HCT116 (cell line): ENCODE results near the gene EWSR1. TPM values are rescaled to one million over a fixed set of nuclear protein-coding genes. Genes with fewer than 3 reads are reported as not detected.

Experiments used
- ATAC-seq: fragments of 200-7000 bp; cut with Tn5 transposase; 2 replicates; pipeline ENCODE4 v1.9.1; 2020; ENCODE audit warnings: mild to moderate bottlenecking, moderate library complexity
- BruUV-seq: library from RNA; stranded (reverse); fragments of 400-500 nt; replicated peaks from 2 replicates; lab custom pipeline; 2021; lab: Mats Ljungman, UMichigan
- CTCF ChIA-PET: fragments of 300-600 bp; sonication (Branson Sonifier 250); formaldehyde crosslinking; loops from one replicate; lab custom pipeline; 2021; ENCODE audit warnings: antibody characterized with exemption; lab: Charles Lee
- POLR2A ChIA-PET: fragments of 300-600, 350-600 bp; sonication (Branson Sonifier 250); formaldehyde crosslinking; loops from one replicate; lab custom pipeline; 2021; ENCODE audit warnings: antibody characterized with exemption; lab: Charles Lee
- RAD21 ChIA-PET, 2 experiments: fragments of 300-600 bp; sonication (Branson Sonifier 250); formaldehyde crosslinking; loops; one replicate each; lab custom pipeline; 2023; ENCODE audit warnings: low total read pairs in 2 of 2; ENCODE audit not compliant: uncharacterized antibody in 2 of 2, unreplicated experiment in 2 of 2, low non-redundant PET in 1 of 2; lab: Charles Lee
- DNase-seq: peaks from one replicate; pipeline ENCODE4 v3.0.0-alpha.2; 2010; ENCODE audit warnings: low read depth, low spot score
- H2AFZ ChIP-seq: fragments of 200-600 bp; shearing (Covaris generic), sonication (generic); 2 replicates; pipeline ENCODE4 v1.6.1; 2017; ENCODE audit warnings: low read depth, mixed run types, mixed read lengths, antibody characterized with exemption, low read length; ENCODE audit not compliant: poor library complexity, severe bottlenecking
- H3K27ac ChIP-seq: 2 replicates; pipeline ENCODE4 v1.5.1; 2012; ENCODE audit warnings: low read depth, low read length
- H3K27me3 ChIP-seq: fragments of 200-600 bp; sonication (generic); 2 replicates; pipeline ENCODE4 v1.6.1; 2016; ENCODE audit warnings: mixed run types, low read length, mixed read lengths; ENCODE audit not compliant: insufficient read depth
- H3K36me3 ChIP-seq, 2 experiments: fragments of 200-500 bp in 1 of 2; fragments of 200-600 bp in 1 of 2; sonication (Bioruptor generic) in 1 of 2; sonication (generic) in 1 of 2; 2 replicates each; pipeline versions ENCODE4 v1.5.1 to v1.6.1; 2014 to 2016; ENCODE audit warnings: low read length in 2 of 2, inconsistent platforms in 1 of 2, mixed read lengths in 1 of 2, mixed run types in 1 of 2; ENCODE audit not compliant: insufficient read depth in 2 of 2, control insufficient read depth in 1 of 2
- H3K4me1 ChIP-seq, 2 experiments: fragments of 200-600 bp in 1 of 2; sonication (generic) in 1 of 2; 2 replicates each; pipeline versions ENCODE4 v1.5.1 to v1.6.1; 2012 to 2017; ENCODE audit warnings: low read length in 2 of 2, inconsistent platforms in 1 of 2, mild to moderate bottlenecking in 1 of 2, mixed read lengths in 1 of 2, mixed run types in 1 of 2, moderate library complexity in 1 of 2; ENCODE audit not compliant: insufficient read depth in 2 of 2, control insufficient read depth in 1 of 2
- H3K4me2 ChIP-seq: fragments of 200-600 bp; sonication (generic); 2 replicates; pipeline ENCODE4 v1.6.1; 2017; ENCODE audit warnings: mixed run types, low read length, mixed read lengths
- H3K4me3 ChIP-seq, 2 experiments: fragments of 200-600 bp in 1 of 2; sonication (generic) in 1 of 2; replicated peaks in 1 of 2; 2 replicates each; pipeline ENCODE4 v1.5.1; 2011 to 2016; ENCODE audit warnings: low read length in 2 of 2, control low read depth in 1 of 2, low read depth in 1 of 2, mild to moderate bottlenecking in 1 of 2, mixed read lengths in 1 of 2, mixed run types in 1 of 2
- H3K79me2 ChIP-seq: fragments of 200-600 bp; sonication (generic); 2 replicates; pipeline ENCODE4 v1.6.1; 2017; ENCODE audit warnings: mild to moderate bottlenecking, mixed run types, low read length, moderate library complexity, mixed read lengths; ENCODE audit not compliant: insufficient read depth
- H3K9ac ChIP-seq: fragments of 200-600 bp; sonication (generic); 2 replicates; pipeline ENCODE4 v1.6.1; 2016; ENCODE audit warnings: low read length, mixed read lengths
- H3K9me2 ChIP-seq: fragments of 200-600 bp; sonication (generic), shearing (Covaris generic); 2 replicates; pipeline ENCODE4 v1.6.1; 2017; ENCODE audit warnings: mixed run types, mild to moderate bottlenecking, moderate library complexity; ENCODE audit not compliant: insufficient read depth
- H3K9me3 ChIP-seq, 2 experiments: fragments of 200-500 bp in 1 of 2; fragments of 200-600 bp in 1 of 2; sonication (Bioruptor generic) in 1 of 2; sonication (generic) in 1 of 2; 2 replicates each; pipeline ENCODE4 v1.6.1; 2014 to 2017; ENCODE audit warnings: low read length in 2 of 2, mixed read lengths in 2 of 2, inconsistent platforms in 1 of 2, low read depth in 1 of 2, mild to moderate bottlenecking in 1 of 2, mixed run types in 1 of 2, moderate library complexity in 1 of 2; ENCODE audit not compliant: control insufficient read depth in 1 of 2, insufficient read depth in 1 of 2
- H4K20me1 ChIP-seq: fragments of 200-600 bp; sonication (generic), shearing (Covaris generic); 2 replicates; pipeline ENCODE4 v1.6.1; 2017; ENCODE audit warnings: mixed run types, mild to moderate bottlenecking, moderate library complexity; ENCODE audit not compliant: insufficient read depth
- ATF3 ChIP-seq: IDR thresholded peaks from 2 replicates; pipeline ENCODE4 v1.6.1; 2012
- CTCF ChIP-seq, 3 experiments: fragments of 200-600 bp in 1 of 3; sonication (generic) in 1 of 3; IDR thresholded peaks in 2 of 3; conservative IDR thresholded peaks in 1 of 3; 2 replicates each; pipeline ENCODE4 v1.5.1; 2012 to 2017; ENCODE audit warnings: low read depth in 2 of 3, low read length in 2 of 3, antibody characterized with exemption in 1 of 3, borderline replicate concordance in 1 of 3, control low read depth in 1 of 3, mild to moderate bottlenecking in 1 of 3, mixed read lengths in 1 of 3, mixed run types in 1 of 3, moderate library complexity in 1 of 3; ENCODE audit not compliant: insufficient read depth in 1 of 3
- FOSL1 ChIP-seq: IDR thresholded peaks from 2 replicates; pipeline ENCODE4 v1.6.1; 2012; ENCODE audit warnings: low read depth
- JUND ChIP-seq: IDR thresholded peaks from 2 replicates; pipeline ENCODE4 v1.6.1; 2012
- POLR2A ChIP-seq: IDR thresholded peaks from 2 replicates; pipeline ENCODE4 v1.7.0; 2011; ENCODE audit warnings: borderline replicate concordance; ENCODE audit not compliant: insufficient read depth, insufficient read length; ENCODE audit errors: extremely low read depth
- RAD21 ChIP-seq: IDR thresholded peaks from 2 replicates; pipeline ENCODE4 v1.6.1; 2012; ENCODE audit warnings: low read depth, mild to moderate bottlenecking
- REST ChIP-seq: IDR thresholded peaks from 2 replicates; pipeline ENCODE4 v1.6.1; 2012; ENCODE audit warnings: low read depth
- SIN3A ChIP-seq: IDR thresholded peaks from 2 replicates; pipeline ENCODE4 v1.6.1; 2012; ENCODE audit warnings: low read depth
- SP1 ChIP-seq: IDR thresholded peaks from 2 replicates; pipeline ENCODE4 v1.6.1; 2012; ENCODE audit warnings: low read depth
- TCF7L2 ChIP-seq: IDR thresholded peaks from 2 replicates; pipeline ENCODE4 v1.7.0; 2011; ENCODE audit warnings: borderline replicate concordance, inconsistent platforms; ENCODE audit not compliant: insufficient read depth, insufficient read length; ENCODE audit errors: extremely low read depth
- YY1 ChIP-seq: IDR thresholded peaks from 2 replicates; pipeline ENCODE4 v1.6.1; 2011; ENCODE audit warnings: low read length, low read depth, moderate library complexity, mild to moderate bottlenecking; ENCODE audit not compliant: insufficient replicate concordance; ENCODE audit errors: extremely low read depth
- ZBTB33 ChIP-seq: IDR thresholded peaks from 2 replicates; pipeline ENCODE4 v1.6.1; 2011; ENCODE audit warnings: mild to moderate bottlenecking, low read length, moderate library complexity; ENCODE audit not compliant: insufficient replicate concordance; ENCODE audit errors: extremely low read depth
- ZFX ChIP-seq: fragments of 450-650 bp; IDR thresholded peaks from 2 replicates; pipeline ENCODE4 v1.6.1; 2017
- intact Hi-C: fragments of 100-400 bp; cut with micrococcal nuclease; formaldehyde crosslinking; loops from 2 replicates; pipeline ENCODE4 v1.10.0; 2022
- total RNA-seq: library from RNA; stranded (reverse); gene quantifications from one replicate; pipeline ENCODE4 v1.2.1, GENCODE V29; 2021; ENCODE audit not compliant: unreplicated experiment

The EWSR1 gene
- total RNA-seq, 1 experiment from 2014 or later, result 335 TPM

- Histone ChIP-seq H3K4me1 (no peaks in the 10 kb centered on the region), H3K4me2 (no peak overlapping the region), H2AFZ (no peak overlapping the region), H3K27ac (no peak overlapping the region), H3K4me3 (no peak overlapping the region), H3K36me3 (peaks cover 73 to 86% of the 10 kb centered on the region in 2 experiments), H3K9me3 (no peaks in the 10 kb centered on the region), H3K9me2 (no peaks in the 10 kb centered on the region), H3K27me3 (no peaks in the 10 kb centered on the region), H3K9ac (no peak overlapping the region), H3K79me2 (peaks cover 100% of the 10 kb centered on the region), H4K20me1 (peaks cover 63% of the 10 kb centered on the region; the same call in 1 of the 2 replicates)
- POLR2A ChIA-PET, result no interaction called here
- no TSS peak for BruUV-seq
- intact Hi-C loops, result no loop called here
- RAD21 ChIA-PET, result no interaction called here
- CTCF ChIA-PET, result no interaction called here
- no peak for DNase-seq
- TF ChIP-seq ATF3, result no peak
- no peak for TF ChIP-seq REST
- no peak for TF ChIP-seq JUND
- TF ChIP-seq RAD21, result no peak
- ATAC-seq, result no peak
Observed at GRCh38 chr22:29277927-29278326, 9.9 kb downstream of the EWSR1 start.

GRCh38 chr22:29284196-29284595 is 16.1 kb downstream of the EWSR1 start:
- ATAC-seq, result no peak
- peaks cover 63 to 75% of the 10 kb centered on the region in 2 experiments for H3K36me3 ChIP-seq
- ChIA-PET CTCF (no interaction called here), RAD21 (no interaction called here), POLR2A (no interaction called here)
- H4K20me1 ChIP-seq, result peaks cover 40% of the 10 kb centered on the region; the same call in 1 of the 2 replicates
- H3K4me3 ChIP-seq, result no peak overlapping the region
- H3K9me3 ChIP-seq, result no peaks in the 10 kb centered on the region
- no peak overlapping the region for H2AFZ ChIP-seq
- BruUV-seq, result no TSS peak
- H3K27ac ChIP-seq, result no peak overlapping the region
- H3K9me2 ChIP-seq, result no peaks in the 10 kb centered on the region
- H3K79me2 ChIP-seq, result peaks cover 100% of the 10 kb centered on the region
- no peaks in the 10 kb centered on the region for H3K27me3 ChIP-seq
- no peaks in the 10 kb centered on the region for H3K4me1 ChIP-seq
- H3K4me2 ChIP-seq, result no peak overlapping the region
- intact Hi-C loops, result no loop called here
- DNase-seq, result no peak
- H3K9ac ChIP-seq, result no peak overlapping the region
- TF ChIP-seq YY1 (no peak), JUND (no peak), ZFX (no peak), TCF7L2 (no peak), SP1 (no peak), SIN3A (no peak), POLR2A (no peak), ZBTB33 (no peak), CTCF (IDR thresholded peaks at IDR 0.05 in 2 of 3, conservative IDR thresholded peaks at IDR 0.05 in 1 of 3; ENCODE audit: borderline replicate concordance in 1 of 3, insufficient read depth in 1 of 3, low read depth in 2 of 3, low read length in 2 of 3) (no peak), FOSL1 (no peak)
